HEK293T (cell line): Measurements from ENCODE around the gene KCNQ1.

Experiments used
- ARNT ChIP-seq: fragments of 450-650 bp; IDR thresholded peaks from 2 replicates; pipeline ENCODE4 v1.6.1; 2017; ENCODE audit warnings: mild to moderate bottlenecking
- CTBP1 ChIP-seq: fragments of 450-650 bp; IDR thresholded peaks from 2 replicates; pipeline ENCODE4 v1.6.1; 2016; ENCODE audit warnings: borderline replicate concordance
- ELF4 ChIP-seq: fragments of 450-650 bp; IDR thresholded peaks from 2 replicates; pipeline ENCODE4 v1.6.1; 2017; ENCODE audit warnings: antibody characterized with exemption
- FOXA1 ChIP-seq: fragments of 450-650 bp; IDR thresholded peaks from 2 replicates; pipeline ENCODE4 v1.6.1; 2016; ENCODE audit warnings: mild to moderate bottlenecking
- FOXK2 ChIP-seq: fragments of 450-650 bp; IDR thresholded peaks from 2 replicates; pipeline ENCODE4 v1.6.1; 2016; ENCODE audit warnings: mild to moderate bottlenecking
- FOXM1 ChIP-seq: fragments of 450-650 bp; IDR thresholded peaks from 2 replicates; pipeline ENCODE4 v1.6.1; 2017; ENCODE audit warnings: mild to moderate bottlenecking, borderline replicate concordance
- LEF1 ChIP-seq: fragments of 450-650 bp; IDR thresholded peaks from 2 replicates; pipeline ENCODE4 v1.6.1; 2017; ENCODE audit warnings: mild to moderate bottlenecking, borderline replicate concordance
- PKNOX1 ChIP-seq: fragments of 450-650 bp; IDR thresholded peaks from 2 replicates; pipeline ENCODE4 v1.6.1; 2016
- SP1 ChIP-seq: fragments of 450-650 bp; IDR thresholded peaks from 2 replicates; pipeline ENCODE4 v1.6.1; 2017
- SUZ12 ChIP-seq: fragments of 450-650 bp; IDR thresholded peaks from 2 replicates; pipeline ENCODE4 v1.6.1; 2016; ENCODE audit warnings: mild to moderate bottlenecking
- TARDBP ChIP-seq: fragments of 450-650 bp; IDR thresholded peaks from 2 replicates; pipeline ENCODE4 v1.6.1; 2016

GRCh38 chr11:2564008-2564530 lies 119.3 kb downstream of the KCNQ1 start:
- no peak for TF ChIP-seq PKNOX1
- no peak for TF ChIP-seq LEF1
- no peak for TF ChIP-seq ELF4
- TF ChIP-seq FOXM1 = no peak
- TF ChIP-seq SUZ12 = no peak
- TF ChIP-seq TARDBP = no peak
- no peak for TF ChIP-seq SP1
- no peak for TF ChIP-seq FOXK2
- TF ChIP-seq FOXA1 = no peak
- no peak for TF ChIP-seq ARNT
- no peak for TF ChIP-seq CTBP1
